Activated CD4-positive, CD25-positive, alpha-beta regulatory T cell treated with anti-CD3 and anti-CD28 coated beads, Interleukin-2, amount 50 U/mL, for 72 hours (primary cell): ENCODE data around the gene MPO.

ENCODE experiments used
- DNase-seq: peaks from one replicate; pipeline ENCODE4 v3.0.0; 2021

Gene MPO

GRCh38 chr17:58319173-58320162 is 38.7 kb upstream of the MPO start:
- peak; percentile 33 for DNase-seq

GRCh38 chr17:58318627-58319172 is 38.0 kb upstream of the MPO start:
- DNase-seq: peak; percentile 30

- DNase-seq: peak; percentile 29
These were observed 37.3 kb upstream of the MPO start for GRCh38 chr17:58318065-58318481.

- DNase-seq: peak; percentile 55
These were observed 36.8 kb upstream of the MPO start for GRCh38 chr17:58317421-58318064.

- peak; percentile 32 for DNase-seq
These were observed 35.7 kb upstream of the MPO start for GRCh38 chr17:58316260-58316960.

- no peak for DNase-seq
These were observed 35.0 kb upstream of the MPO start for GRCh38 chr17:58315750-58316149.

- peak; percentile 28 for DNase-seq
These were observed 34.6 kb upstream of the MPO start for GRCh38 chr17:58315281-58315711.

- no peak for DNase-seq
These were observed 33.9 kb upstream of the MPO start for GRCh38 chr17:58314706-58315015.

- peak; percentile 18 for DNase-seq
These were observed 33.3 kb upstream of the MPO start for GRCh38 chr17:58313815-58314705.

GRCh38 chr17:58312829-58313228 is 32.1 kb upstream of the MPO start:
- no peak for DNase-seq

- peak; percentile 29 for DNase-seq
These were observed 31.4 kb upstream of the MPO start for GRCh38 chr17:58312021-58312630.

GRCh38 chr17:58311429-58311894 is 30.7 kb upstream of the MPO start:
- peak; percentile 29 for DNase-seq

GRCh38 chr17:58310511-58311428 is 30.0 kb upstream of the MPO start:
- DNase-seq: peak; percentile 30

- DNase-seq: no peak
These were observed 29.2 kb upstream of the MPO start for GRCh38 chr17:58309918-58310259.

- no peak for DNase-seq
These were observed 28.5 kb upstream of the MPO start for GRCh38 chr17:58308985-58309917.

- no peak for DNase-seq
These were observed 27.6 kb upstream of the MPO start for GRCh38 chr17:58308173-58308984.

- no peak for DNase-seq
These were observed 26.9 kb upstream of the MPO start for GRCh38 chr17:58307468-58308172.
